Measurements from ENCODE around the gene PCDH1. TPM values are rescaled to one million over a fixed set of nuclear protein-coding genes. Genes with fewer than 3 reads are reported as not detected.
A peak's percentile ranks its signal among the peaks of the same experiment; 100 is the strongest.

Gene PCDH1
- total RNA-seq, 1 experiment from 2014 or later = 0.20 TPM

DNA sequence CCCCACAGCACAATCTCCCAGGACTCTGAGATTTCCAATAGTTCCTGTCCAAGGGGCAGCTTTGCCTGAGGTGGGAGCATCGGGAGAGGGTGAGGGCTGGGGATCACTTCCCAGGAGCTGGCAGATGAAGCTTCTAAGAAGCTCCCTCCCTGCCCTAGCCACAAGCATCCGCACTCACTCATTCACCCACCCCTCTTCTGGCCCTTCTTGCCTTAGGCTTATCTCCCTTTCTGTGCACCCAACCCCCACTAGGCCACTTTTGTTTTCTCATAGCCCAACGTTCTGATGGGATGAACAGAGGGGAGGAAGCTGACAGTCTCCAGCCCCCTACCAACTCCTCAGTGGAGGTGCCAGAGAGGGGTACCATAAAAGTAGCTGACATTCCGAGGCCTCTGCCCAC lies 3.7 kb upstream of the PCDH1 start:
- Histone ChIP-seq H3K27me3 (peaks cover 50% of the 10 kb centered on the region), H3K4me1 (peaks cover 4% of the 10 kb centered on the region; the same call in 1 of the 2 replicates), H3K9me3 (replicated peaks) (no peaks in the 10 kb centered on the region), H3K36me3 (no peaks in the 10 kb centered on the region), H3K27ac (no peak overlapping the region), H3K4me3 (no peak overlapping the region)
- DNase-seq = no peak

DNA sequence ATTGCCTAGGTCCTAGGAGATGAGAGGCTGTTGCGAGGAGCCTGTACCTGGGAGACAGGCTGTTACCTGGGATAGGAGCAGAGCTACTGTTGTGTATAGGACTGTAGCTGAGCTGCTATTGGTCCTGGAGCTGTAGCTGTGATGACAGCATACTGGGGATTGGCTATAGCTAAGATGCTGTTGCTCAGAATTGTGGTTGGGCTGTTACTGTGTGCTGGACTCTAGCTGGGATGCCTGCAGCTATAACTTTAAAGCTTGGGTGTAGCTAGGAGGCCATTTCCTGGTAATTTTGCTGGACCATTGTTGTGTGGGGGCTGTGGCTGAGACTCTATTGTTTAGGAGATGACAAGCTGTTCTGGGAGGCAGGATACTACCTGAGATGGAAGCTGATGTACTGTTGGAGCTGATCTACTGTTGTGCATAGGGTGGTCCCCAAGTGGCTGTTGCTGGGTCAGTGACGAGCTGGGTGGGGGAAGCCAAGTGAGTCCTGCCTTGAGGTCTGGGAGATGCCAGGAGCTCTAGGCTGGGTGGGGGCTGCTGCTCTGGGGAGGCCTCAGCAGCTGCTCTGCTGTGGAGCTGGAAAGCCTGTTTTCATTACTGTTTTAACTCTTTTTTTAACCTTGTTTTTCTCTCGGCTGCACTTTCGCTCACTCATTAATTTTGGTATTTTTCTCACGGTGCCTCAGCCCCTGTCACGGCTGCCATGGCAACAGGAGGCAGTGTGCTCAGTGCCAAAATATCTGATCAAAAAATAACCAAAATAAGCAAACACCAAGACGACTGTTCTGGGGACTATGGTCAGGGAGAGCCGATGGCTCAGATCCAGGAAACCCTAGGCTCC lies 3.0 kb upstream of the PCDH1 start:
- H3K36me3 ChIP-seq = no peaks in the 10 kb centered on the region
- H3K27me3 ChIP-seq = peaks cover 57% of the 10 kb centered on the region
- peaks cover 4% of the 10 kb centered on the region; the same call in 1 of the 2 replicates for H3K4me1 ChIP-seq
- H3K9me3 ChIP-seq (replicated peaks) = no peaks in the 10 kb centered on the region
- H3K4me3 ChIP-seq = no peak overlapping the region
- no peak for DNase-seq
- no peak overlapping the region for H3K27ac ChIP-seq

DNA sequence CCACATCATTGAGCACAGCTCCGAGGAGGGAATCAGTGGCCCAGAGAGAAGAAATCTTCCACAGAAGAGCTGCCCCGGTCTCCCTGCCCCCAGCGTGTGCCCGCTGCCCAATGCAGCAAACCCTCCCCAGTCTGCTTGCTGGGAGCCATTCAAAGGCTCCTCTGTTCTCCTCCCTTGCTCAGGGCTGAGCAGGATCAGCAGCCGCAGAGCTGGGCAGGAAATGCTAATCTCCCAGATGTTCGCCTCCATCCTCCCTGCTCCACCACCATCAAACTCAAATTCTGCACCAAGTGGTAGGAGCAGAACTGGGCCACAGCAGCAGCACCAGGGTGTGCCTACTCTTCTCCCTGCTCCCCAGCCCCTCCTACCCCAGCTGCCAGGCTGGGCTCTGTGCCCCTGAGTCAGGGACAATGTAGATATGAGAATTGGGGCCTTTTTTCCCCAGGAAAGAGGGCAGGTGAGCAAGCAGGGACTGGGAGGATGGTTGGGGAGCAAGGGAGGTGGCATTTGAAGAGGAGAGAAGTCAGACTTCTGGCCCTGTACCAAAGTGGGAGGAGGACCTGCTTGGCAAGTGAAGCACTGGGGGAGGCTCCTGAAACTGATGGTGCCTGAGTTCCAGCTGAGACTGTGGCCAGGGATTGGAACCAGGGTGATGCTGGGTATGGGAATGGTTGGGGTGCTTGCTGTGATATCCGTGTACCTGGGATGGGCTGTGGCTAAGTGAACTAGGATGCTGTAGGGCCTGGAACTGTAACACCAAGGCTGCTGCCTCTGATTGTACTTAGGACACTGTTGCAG lies 1.9 kb upstream of the PCDH1 start:
- peak in 1 of 2 experiments; percentile 55 for DNase-seq
- H3K27ac ChIP-seq = no peak overlapping the region
- no peaks in the 10 kb centered on the region for H3K36me3 ChIP-seq
- no peaks in the 10 kb centered on the region for H3K9me3 ChIP-seq (replicated peaks)
- peaks cover 4% of the 10 kb centered on the region; the same call in 1 of the 2 replicates for H3K4me1 ChIP-seq
- no peak overlapping the region for H3K4me3 ChIP-seq
- peaks cover 62% of the 10 kb centered on the region for H3K27me3 ChIP-seq

DNA sequence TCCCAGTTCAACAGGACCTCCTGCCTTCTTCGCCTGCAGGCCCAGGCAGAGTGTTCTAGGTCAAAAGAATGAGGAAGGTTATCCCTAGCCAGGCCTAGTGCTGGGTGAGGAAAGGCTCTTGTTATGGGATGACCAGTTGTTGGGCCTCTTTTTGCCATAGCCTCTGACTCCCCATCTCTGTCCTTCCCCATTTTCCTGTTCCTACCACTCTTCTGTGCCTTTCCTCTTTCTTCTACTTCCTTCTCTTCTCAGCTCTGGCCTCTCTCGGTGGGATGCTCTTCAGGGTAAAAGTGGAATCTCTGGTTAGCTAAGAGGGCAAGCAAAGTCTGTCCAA lies 1.2 kb upstream of the PCDH1 start:
- peaks cover 62% of the 10 kb centered on the region for H3K27me3 ChIP-seq
- H3K4me3 ChIP-seq = no peak overlapping the region
- H3K27ac ChIP-seq = no peak overlapping the region

DNA sequence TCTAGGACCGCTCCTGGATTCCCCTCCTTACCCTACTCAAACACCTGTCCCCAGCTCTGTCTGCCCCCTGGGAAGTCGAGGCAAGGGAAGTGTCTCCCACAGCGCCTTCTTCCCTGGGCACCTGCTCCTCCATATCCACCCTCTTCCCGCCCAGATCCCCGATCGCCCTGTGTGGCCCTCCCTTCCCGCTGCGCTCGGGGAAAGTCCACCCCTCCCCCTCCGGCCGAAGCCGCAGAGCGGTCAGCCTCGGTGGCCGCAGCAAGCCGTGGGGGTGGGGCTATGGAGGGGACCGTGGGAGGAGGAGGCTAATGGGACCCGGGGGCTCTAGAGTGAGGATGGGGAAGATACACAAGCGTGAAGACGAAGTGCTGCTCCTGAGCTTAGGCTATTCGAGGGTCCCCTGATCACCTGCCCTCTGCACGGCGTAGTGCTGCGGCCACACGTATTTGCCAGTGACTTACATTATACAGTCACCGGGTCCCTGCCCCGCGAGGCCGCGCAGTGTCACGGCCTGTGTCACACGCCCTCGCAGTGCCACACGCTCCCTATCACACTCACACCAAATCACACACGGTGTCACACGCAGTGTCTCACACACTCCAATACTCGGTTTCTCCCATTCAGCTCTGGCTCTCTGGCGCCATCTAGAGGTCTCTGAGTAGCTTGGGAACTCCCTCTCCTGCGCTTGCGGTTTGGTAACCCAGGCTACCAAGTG lies 658 bp upstream of the PCDH1 start:
- H3K36me3 ChIP-seq = no peaks in the 10 kb centered on the region
- peaks cover 63% of the 10 kb centered on the region for H3K27me3 ChIP-seq
- H3K4me3 ChIP-seq = peak overlapping the region; percentile 24
- H3K9me3 ChIP-seq (replicated peaks) = no peaks in the 10 kb centered on the region
- DNase-seq = peak; percentile 77 to 97
- peaks cover 4% of the 10 kb centered on the region; the same call in 1 of the 2 replicates for H3K4me1 ChIP-seq
- H3K27ac ChIP-seq = no peak overlapping the region

More for the DNA sequence above, 1.2 kb upstream of the PCDH1 start:
- Histone ChIP-seq H3K9me3 (replicated peaks) (no peaks in the 10 kb centered on the region), H3K4me1 (peaks cover 4% of the 10 kb centered on the region; the same call in 1 of the 2 replicates), H3K36me3 (no peaks in the 10 kb centered on the region)
- DNase-seq = no peak

DNA sequence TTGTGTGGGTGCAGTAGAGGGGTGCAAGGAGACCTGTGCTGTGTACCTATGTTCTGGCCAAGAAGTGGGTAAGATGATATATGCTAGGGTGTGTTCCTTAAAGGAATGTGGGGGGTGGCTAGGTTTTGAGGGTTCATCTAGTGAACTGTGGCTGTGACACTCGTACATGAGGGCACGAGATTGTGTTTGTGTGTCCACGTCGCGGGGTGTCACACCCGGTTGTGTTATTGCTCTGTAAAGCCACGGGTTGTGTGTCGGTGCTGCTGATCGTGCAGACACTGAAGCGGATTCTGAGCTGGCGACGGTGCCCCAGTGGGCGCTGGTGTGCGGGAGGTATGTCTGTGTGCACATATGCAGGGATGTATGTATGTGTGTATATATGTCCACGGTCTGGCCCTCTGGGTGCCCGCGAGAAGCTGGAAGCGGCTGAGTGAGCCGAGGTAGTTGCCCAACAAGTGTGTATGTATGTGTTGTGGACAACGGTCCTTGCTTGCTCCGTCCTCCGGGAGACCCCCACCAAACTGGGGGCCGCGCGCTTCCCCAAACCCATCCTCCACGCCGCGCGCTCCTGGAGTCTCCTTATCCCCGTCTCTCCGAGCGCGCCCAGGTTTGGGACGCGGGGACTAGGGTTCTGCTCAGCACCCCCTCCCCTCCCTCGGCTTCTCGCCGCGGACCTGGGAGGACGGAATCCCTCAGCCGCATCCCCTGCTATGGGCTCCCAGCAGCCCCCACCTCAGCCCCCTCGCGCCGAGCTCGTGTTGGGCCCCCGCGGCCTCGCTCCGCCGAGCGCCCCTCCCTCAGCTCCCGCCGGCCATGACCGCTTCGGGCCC lies 639 bp downstream of the PCDH1 start:
- no peak for DNase-seq
- H3K9me3 ChIP-seq (replicated peaks) = no peaks in the 10 kb centered on the region
- H3K4me1 ChIP-seq = peaks cover 4% of the 10 kb centered on the region; the same call in 1 of the 2 replicates
- H3K27me3 ChIP-seq = peaks cover 59% of the 10 kb centered on the region
- peak overlapping the region; percentile 45 for H3K4me3 ChIP-seq
- no peaks in the 10 kb centered on the region for H3K36me3 ChIP-seq
- no peak overlapping the region for H3K27ac ChIP-seq

DNA sequence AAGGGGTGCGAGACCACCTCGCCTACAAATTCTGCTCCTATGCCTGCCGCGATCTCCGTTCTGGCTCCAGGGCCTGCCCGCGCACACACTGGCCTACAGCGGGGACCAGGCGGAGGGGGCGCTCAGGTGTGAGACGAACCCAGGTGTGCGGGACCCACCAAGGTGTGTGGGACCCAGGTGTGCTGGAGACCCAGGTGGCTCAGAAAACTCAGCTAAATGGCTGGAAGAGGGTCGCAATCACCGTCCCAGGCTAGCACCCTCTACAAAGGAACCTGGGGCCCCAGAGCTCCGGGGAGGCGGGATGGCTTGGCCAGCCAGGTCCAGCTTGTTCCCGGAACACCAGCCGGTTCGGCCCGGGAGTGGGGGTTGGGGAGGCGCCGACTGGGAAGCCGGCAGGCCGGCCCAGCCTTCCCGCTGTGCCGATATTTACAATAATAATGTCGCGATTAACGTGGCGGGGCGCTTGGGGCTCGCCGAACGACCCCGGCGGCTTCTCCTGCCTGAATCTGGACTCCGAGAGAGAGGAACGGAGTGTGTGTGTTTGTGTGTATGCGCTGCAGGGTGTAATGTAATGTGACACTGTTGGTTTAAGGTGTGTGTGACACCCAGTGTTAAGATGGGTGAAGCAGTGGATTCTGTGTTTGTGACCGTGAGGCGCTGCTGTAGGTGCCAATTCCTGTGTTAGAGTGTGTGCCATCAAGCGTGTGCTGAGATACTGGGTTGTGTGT lies 1.4 kb downstream of the PCDH1 start:
- Histone ChIP-seq H3K4me3 (no peak overlapping the region), H3K36me3 (no peaks in the 10 kb centered on the region), H3K9me3 (replicated peaks) (no peaks in the 10 kb centered on the region), H3K27me3 (peaks cover 51% of the 10 kb centered on the region), H3K4me1 (peaks cover 4% of the 10 kb centered on the region; the same call in 1 of the 2 replicates), H3K27ac (no peak overlapping the region)
- DNase-seq = no peak

DNA sequence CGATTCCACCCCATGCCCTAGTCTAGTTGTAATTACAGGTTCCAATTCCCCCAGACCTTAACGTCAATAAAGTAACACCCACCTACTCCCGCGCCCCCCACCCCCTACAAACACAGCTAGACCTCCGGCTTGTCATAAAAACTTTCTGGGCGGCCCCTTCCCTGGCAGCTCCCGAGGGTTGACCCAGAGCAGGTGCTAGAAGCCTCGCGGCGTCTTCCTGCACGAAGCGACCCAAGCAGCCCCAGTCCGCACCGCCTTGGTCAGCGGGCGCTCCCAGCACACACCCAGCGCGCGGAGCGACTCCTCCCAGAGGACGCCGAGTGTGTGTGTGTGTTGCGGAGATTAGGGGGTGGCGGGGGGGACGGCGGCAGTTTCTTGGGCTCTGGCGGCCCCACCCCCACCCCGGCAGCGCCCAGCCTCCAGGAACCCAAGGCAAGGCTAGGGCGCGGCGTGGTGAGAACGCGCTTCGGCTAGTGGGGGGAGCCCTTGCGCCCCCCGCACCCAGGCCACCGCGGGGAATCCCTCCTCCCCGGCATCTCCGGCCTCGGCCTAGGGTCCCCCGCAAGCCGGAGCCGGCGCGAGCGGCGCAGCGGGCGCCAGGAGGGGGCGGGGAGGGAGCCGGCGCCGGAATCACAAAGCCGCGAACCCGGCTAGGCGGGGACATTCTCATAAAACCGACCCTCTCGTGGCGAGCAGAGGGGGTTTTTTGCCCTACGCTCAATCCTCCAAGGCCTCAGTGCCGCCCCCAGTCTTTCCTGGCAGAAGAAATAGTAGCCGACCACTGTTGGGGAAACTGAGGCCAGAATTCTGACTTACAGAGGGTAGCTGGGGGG lies 2.2 kb downstream of the PCDH1 start:
- DNase-seq = no peak
- Histone ChIP-seq H3K27me3 (peaks cover 54% of the 10 kb centered on the region), H3K4me3 (no peak overlapping the region), H3K9me3 (replicated peaks) (no peaks in the 10 kb centered on the region), H3K4me1 (peaks cover 4% of the 10 kb centered on the region; the same call in 1 of the 2 replicates), H3K27ac (no peak overlapping the region), H3K36me3 (no peaks in the 10 kb centered on the region)

DNA sequence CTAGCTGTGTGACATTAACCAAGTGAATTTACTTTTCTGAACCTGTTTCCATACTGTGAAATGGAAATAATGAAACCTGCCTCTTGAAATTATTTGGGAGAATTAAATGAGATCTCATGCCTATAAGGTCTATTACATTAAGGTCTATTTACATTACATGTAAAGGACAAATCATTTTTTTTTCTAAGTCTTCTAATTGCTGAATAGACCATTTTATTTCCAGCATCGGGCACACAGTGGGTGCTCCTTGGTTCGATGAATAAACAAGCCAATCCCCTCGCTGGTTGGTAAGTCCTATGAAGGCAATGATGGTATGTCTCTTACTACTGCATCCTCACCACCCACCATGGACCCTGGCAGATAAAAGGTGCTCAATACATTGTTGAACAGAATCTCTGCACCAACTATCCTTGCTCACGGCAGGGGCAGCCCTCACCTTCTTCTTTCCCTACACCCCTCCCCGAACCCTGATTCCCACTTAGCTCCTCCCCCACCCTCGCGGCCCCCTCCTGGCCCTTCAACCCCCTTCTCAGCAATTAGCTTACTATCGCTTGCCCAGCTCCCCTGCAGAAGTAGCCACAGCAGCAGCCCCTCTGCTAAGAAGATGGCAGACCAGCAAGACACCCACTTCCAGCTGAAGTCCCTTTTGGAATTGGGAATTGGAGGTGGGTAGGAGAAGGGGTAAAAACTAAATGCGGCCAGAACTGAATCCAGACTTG lies 3.0 kb downstream of the PCDH1 start:
- H3K4me1 ChIP-seq = peaks cover 4% of the 10 kb centered on the region; the same call in 1 of the 2 replicates
- H3K36me3 ChIP-seq = no peaks in the 10 kb centered on the region
- no peak overlapping the region for H3K4me3 ChIP-seq
- no peak overlapping the region for H3K27ac ChIP-seq
- no peak for DNase-seq
- no peaks in the 10 kb centered on the region for H3K9me3 ChIP-seq (replicated peaks)
- peaks cover 57% of the 10 kb centered on the region for H3K27me3 ChIP-seq

DNA sequence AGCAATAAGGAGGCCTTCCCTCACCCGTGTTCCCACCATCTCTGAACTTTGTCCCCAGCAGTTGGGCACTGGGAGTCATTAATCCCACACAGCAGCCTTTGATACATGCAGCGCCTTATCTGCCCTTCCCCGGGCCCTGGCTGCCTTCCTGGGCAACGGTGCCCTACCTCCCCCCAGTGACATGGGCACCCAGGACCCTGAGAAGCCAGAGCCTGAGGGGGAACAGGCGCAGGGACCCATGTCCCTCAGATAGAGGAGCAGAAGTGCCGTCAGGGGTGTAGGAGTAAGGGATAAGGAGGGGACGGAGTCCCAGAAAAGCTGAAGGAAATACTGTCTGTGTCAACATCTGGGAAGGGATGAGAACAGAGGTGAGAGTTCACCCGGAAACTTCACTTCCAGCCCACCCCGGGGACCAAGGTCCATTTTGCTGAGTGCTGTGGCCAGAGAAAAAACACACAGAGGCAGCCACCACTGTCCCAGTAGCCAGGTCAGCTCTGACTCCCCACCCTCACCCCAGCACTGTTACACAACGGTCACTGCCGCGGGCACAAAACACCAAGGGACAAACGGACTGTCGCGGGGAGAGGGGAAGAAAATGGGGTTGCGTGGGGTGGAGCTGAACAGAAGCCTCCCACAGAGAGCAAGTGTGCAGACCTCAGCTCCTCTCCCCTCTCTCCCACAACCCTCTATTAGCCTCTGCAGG lies 3.8 kb downstream of the PCDH1 start:
- H3K36me3 ChIP-seq = no peaks in the 10 kb centered on the region
- no peak overlapping the region for H3K4me3 ChIP-seq
- H3K4me1 ChIP-seq = peaks cover 4% of the 10 kb centered on the region; the same call in 1 of the 2 replicates
- no peaks in the 10 kb centered on the region for H3K9me3 ChIP-seq (replicated peaks)
- DNase-seq = no peak
- peaks cover 59% of the 10 kb centered on the region for H3K27me3 ChIP-seq
- H3K27ac ChIP-seq = no peak overlapping the region

DNA sequence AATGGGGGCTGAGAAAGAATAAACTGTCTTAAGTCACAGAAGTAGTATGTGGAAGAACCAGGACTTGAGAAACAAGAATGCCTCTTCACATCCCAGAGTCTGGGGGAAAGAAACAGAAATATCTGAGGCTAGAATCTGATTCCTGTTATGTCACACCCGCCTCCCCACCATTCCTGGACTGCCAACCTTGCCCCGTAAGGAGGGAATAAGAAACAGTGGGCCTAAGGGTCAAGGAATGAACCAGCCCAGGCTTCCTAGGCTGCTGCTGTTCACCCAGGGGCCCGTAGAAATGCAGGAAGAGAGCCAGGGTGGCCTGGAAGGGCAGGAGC lies 4.3 kb downstream of the PCDH1 start:
- no peaks in the 10 kb centered on the region for H3K9me3 ChIP-seq (replicated peaks)
- DNase-seq = no peak
- no peak overlapping the region for H3K4me3 ChIP-seq
- peaks cover 59% of the 10 kb centered on the region for H3K27me3 ChIP-seq
- H3K4me1 ChIP-seq = peaks cover 4% of the 10 kb centered on the region; the same call in 1 of the 2 replicates
- no peaks in the 10 kb centered on the region for H3K36me3 ChIP-seq
- H3K27ac ChIP-seq = no peak overlapping the region

All from SJCRH30 (cell line).